ENCODE results near the gene SQSTM1. TPM values are rescaled to one million over a fixed set of nuclear protein-coding genes. Genes with fewer than 3 reads are reported as not detected.

Gene SQSTM1
- total and polyA plus RNA-seq, 4 donors: 127 to 330 (median 256) TPM

- Histone ChIP-seq H3K9me3 (ENCODE audit: control insufficient read depth in 4 of 4, low read length in 3 of 4) (no peaks in the 10 kb centered on the region), H3K36me3 (ENCODE audit: control insufficient read depth in 4 of 4, insufficient read depth in 3 of 4, low read depth in 1 of 4, low read length in 3 of 4) (peaks cover 4 to 14% (median 8%) of the 10 kb centered on the region in 4 donors), H3K9ac (ENCODE audit: low read depth in 1 of 2, low read length in 2 of 2) (no peak within 1 kb of the TSS), H3K4me1 (ENCODE audit: control insufficient read depth in 4 of 4, insufficient read depth in 4 of 4, low read length in 3 of 4) (peaks cover 0 to 51% (median 31%) of the 10 kb centered on the region in 4 donors), H3K4me3 (ENCODE audit: low read depth in 1 of 3, low read length in 3 of 3) (no peak within 1 kb of the TSS), H3K27me3 (ENCODE audit: control insufficient read depth in 4 of 4, insufficient read depth in 4 of 4, low read length in 3 of 4) (no peaks in the 10 kb centered on the region), H3K27ac (ENCODE audit: low read depth in 1 of 2, low read length in 2 of 2) (peak within 1 kb of the TSS; percentile 36 to 51)
- no peak for TF ChIP-seq HNF4G (IDR thresholded peaks at IDR 0.05)
- peak; percentile 23 for TF ChIP-seq NR2F2 (IDR thresholded peaks at IDR 0.05)
- 67% methylated on average over 19 of the region's 19 CpGs for WGBS
- no peak for DNase-seq (ENCODE audit: low spot score)
Observed at GRCh38 chr5:179793468-179794139, 27.1 kb upstream of the SQSTM1 start, which contains the start of gene LTC4S. Gene LTC4S, plus strand, starts transcription at chr5:179793986. Its CDS starts 95 bp downstream, at chr5:179794081.

GRCh38 chr5:179794171-179794570 lies 26.5 kb upstream of the SQSTM1 start:
- TF ChIP-seq SP1 (IDR thresholded peaks at IDR 0.05): no peak
- TF ChIP-seq TAF1 (conservative IDR thresholded peaks at IDR 0.05): no peak
- TF ChIP-seq HNF4A (conservative IDR thresholded peaks at IDR 0.05): no peak
- no peak for TF ChIP-seq CTCF (IDR thresholded peaks at IDR 0.05; ENCODE audit: low read depth, low read length, missing input control)
- TF ChIP-seq REST (IDR thresholded peaks at IDR 0.05): no peak
- peaks cover 8 to 20% (median 11%) of the 10 kb centered on the region in 4 donors for H3K36me3 ChIP-seq (ENCODE audit: control insufficient read depth in 4 of 4, insufficient read depth in 3 of 4, low read depth in 1 of 4, low read length in 3 of 4)
- no peak for DNase-seq (ENCODE audit: low spot score)
- 89% methylated on average over 3 of the region's 3 CpGs for WGBS
- peaks cover 0 to 51% (median 31%) of the 10 kb centered on the region in 4 donors for H3K4me1 ChIP-seq (ENCODE audit: control insufficient read depth in 4 of 4, insufficient read depth in 4 of 4, low read length in 3 of 4)
- H3K27me3 ChIP-seq (ENCODE audit: control insufficient read depth in 4 of 4, insufficient read depth in 4 of 4, low read length in 3 of 4): no peaks in the 10 kb centered on the region
- H3K9ac ChIP-seq (ENCODE audit: low read depth in 1 of 2, low read length in 2 of 2): no peak overlapping the region
- peak overlapping the region; percentile 28 to 51 for H3K27ac ChIP-seq (ENCODE audit: low read depth in 1 of 2, low read length in 2 of 2)
- no peak overlapping the region for H3K4me3 ChIP-seq (ENCODE audit: low read depth in 1 of 3, low read length in 3 of 3)
- H3K9me3 ChIP-seq (ENCODE audit: control insufficient read depth in 4 of 4, low read length in 3 of 4): no peaks in the 10 kb centered on the region

DNA sequence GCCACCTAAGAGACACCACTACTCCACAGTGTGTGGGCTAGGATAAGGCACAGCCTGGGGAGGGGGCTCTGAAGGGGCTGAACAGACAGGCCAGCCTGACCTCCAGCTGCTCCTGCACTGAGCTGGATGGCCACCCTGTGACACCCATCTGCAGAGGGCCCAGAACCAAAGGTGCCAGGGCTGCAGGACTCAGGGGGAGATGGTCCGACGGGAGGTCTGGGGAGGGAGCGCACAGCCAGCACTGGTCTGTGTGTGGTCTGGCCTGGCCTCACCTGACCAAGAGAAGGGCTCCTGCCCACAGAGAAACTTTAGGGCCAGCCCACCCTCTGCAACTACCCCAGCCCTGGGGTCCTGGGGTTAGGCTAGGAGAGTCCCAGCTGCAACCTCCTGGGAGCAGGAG lies 26.1 kb upstream of the SQSTM1 start:
- Histone ChIP-seq H3K27me3 (ENCODE audit: control insufficient read depth in 4 of 4, insufficient read depth in 4 of 4, low read length in 3 of 4) (no peaks in the 10 kb centered on the region), H3K9ac (ENCODE audit: low read depth in 1 of 2, low read length in 2 of 2) (no peak overlapping the region), H3K36me3 (ENCODE audit: control insufficient read depth in 4 of 4, insufficient read depth in 3 of 4, low read depth in 1 of 4, low read length in 3 of 4) (peaks cover 12 to 24% (median 15%) of the 10 kb centered on the region in 4 donors), H3K4me3 (ENCODE audit: low read depth in 1 of 3, low read length in 3 of 3) (no peak overlapping the region), H3K27ac (ENCODE audit: low read depth in 1 of 2, low read length in 2 of 2) (no peak overlapping the region), H3K4me1 (ENCODE audit: control insufficient read depth in 4 of 4, insufficient read depth in 4 of 4, low read length in 3 of 4) (peaks cover 0 to 51% (median 31%) of the 10 kb centered on the region in 4 donors), H3K9me3 (ENCODE audit: control insufficient read depth in 4 of 4, low read length in 3 of 4) (no peaks in the 10 kb centered on the region)
- WGBS: 96% methylated on average over 3 of the region's 3 CpGs
- DNase-seq (ENCODE audit: low spot score): no peak
- TF ChIP-seq REST (IDR thresholded peaks at IDR 0.05) (no peak), JUND (IDR thresholded peaks at IDR 0.05) (no peak), FOXA2 (IDR thresholded peaks at IDR 0.05) (no peak), RAD21 (IDR thresholded peaks at IDR 0.05) (no peak), ZBTB33 (IDR thresholded peaks at IDR 0.05) (no peak), TAF1 (conservative IDR thresholded peaks at IDR 0.05) (no peak), NR2F2 (IDR thresholded peaks at IDR 0.05) (no peak), RXRA (IDR thresholded peaks at IDR 0.05) (no peak), YY1 (IDR thresholded peaks at IDR 0.05) (no peak), SP1 (IDR thresholded peaks at IDR 0.05) (no peak)
- TF ChIP-seq, protein P1, sequence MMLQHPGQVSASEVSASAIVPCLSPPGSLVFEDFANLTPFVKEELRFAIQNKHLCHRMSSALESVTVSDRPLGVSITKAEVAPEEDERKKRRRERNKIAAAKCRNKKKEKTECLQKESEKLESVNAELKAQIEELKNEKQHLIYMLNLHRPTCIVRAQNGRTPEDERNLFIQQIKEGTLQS (IDR thresholded peaks at IDR 0.05): no peak
- TF ChIP-seq, protein P2, sequence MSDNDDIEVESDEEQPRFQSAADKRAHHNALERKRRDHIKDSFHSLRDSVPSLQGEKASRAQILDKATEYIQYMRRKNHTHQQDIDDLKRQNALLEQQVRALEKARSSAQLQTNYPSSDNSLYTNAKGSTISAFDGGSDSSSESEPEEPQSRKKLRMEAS (IDR thresholded peaks at IDR 0.05): no peak

Data from liver (tissue), 9 donors.